KMS-11 (cell line): ENCODE data around the gene HCRTR1.

Experiments
- H2AFZ ChIP-seq: fragments of 200-600 bp; sonication (generic); 2 replicates; pipeline ENCODE4 v1.6.1; 2016; ENCODE audit warnings: antibody characterized with exemption, mixed run types, low read depth
- H3K27ac ChIP-seq: fragments of 200-600 bp; sonication (generic); 2 replicates; pipeline ENCODE4 v1.6.1; 2016; ENCODE audit warnings: mild to moderate bottlenecking, mixed run types
- H3K27me3 ChIP-seq: fragments of 200-600 bp; sonication (generic); 2 replicates; pipeline ENCODE4 v1.6.1; 2017; ENCODE audit warnings: mild to moderate bottlenecking, low read depth, mixed run types, moderate library complexity; ENCODE audit not compliant: insufficient read depth
- H3K36me3 ChIP-seq: fragments of 200-600 bp; sonication (generic); 2 replicates; pipeline ENCODE4 v1.6.1; 2017; ENCODE audit warnings: mild to moderate bottlenecking, mixed run types; ENCODE audit not compliant: insufficient read depth
- H3K4me1 ChIP-seq: fragments of 200-600 bp; sonication (generic); 2 replicates; pipeline ENCODE4 v1.6.1; 2016; ENCODE audit warnings: mild to moderate bottlenecking, low read depth, mixed run types; ENCODE audit not compliant: poor library complexity, severe bottlenecking
- H3K4me2 ChIP-seq: fragments of 200-600 bp; sonication (generic); 2 replicates; pipeline ENCODE4 v1.7.0; 2016; ENCODE audit warnings: mild to moderate bottlenecking, mixed run types
- H3K4me3 ChIP-seq: fragments of 200-600 bp; sonication (generic); IDR thresholded peaks from 2 replicates; pipeline ENCODE4 v1.6.1; 2017; ENCODE audit warnings: low read depth, low read length, mixed read lengths; ENCODE audit not compliant: insufficient read depth
- H3K79me2 ChIP-seq: fragments of 200-600 bp; sonication (generic); 2 replicates; pipeline ENCODE4 v1.6.1; 2016; ENCODE audit warnings: low read depth, mixed run types; ENCODE audit not compliant: insufficient read depth
- H3K9ac ChIP-seq: fragments of 200-600 bp; sonication (generic); 2 replicates; pipeline ENCODE4 v1.6.1; 2016; ENCODE audit warnings: mild to moderate bottlenecking, mixed run types
- H4K20me1 ChIP-seq: fragments of 200-600 bp; sonication (generic); 2 replicates; pipeline ENCODE4 v1.6.1; 2016; ENCODE audit warnings: mild to moderate bottlenecking, mixed run types; ENCODE audit not compliant: insufficient read depth
- TF ChIP-seq, protein P1 (sequence below): fragments of 200-600 bp; sonication (generic); conservative IDR thresholded peaks from 2 replicates; pipeline ENCODE4 v1.6.1; 2017; ENCODE audit warnings: low read depth, mild to moderate bottlenecking, antibody characterized with exemption, low read length, moderate library complexity, mixed read lengths

The HCRTR1 gene

DNA sequence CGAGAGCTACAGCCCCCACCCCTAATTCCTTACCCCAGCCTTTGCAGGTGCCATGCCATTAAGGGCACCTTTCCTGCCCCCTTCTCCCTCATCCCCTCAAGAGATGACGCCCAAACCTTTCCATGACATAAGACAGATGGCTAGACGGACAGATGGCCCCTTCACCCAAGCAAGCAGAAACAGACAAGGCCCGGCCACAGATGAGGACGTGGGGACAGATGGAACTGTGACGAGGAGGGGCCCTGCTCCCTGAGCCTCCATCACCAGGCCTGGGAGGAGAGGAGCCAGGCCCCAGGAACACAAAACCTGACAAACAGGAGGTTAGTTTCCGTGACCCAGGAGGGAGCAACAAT, 51.9 kb downstream of the HCRTR1 start:
- TF ChIP-seq, protein P1, sequence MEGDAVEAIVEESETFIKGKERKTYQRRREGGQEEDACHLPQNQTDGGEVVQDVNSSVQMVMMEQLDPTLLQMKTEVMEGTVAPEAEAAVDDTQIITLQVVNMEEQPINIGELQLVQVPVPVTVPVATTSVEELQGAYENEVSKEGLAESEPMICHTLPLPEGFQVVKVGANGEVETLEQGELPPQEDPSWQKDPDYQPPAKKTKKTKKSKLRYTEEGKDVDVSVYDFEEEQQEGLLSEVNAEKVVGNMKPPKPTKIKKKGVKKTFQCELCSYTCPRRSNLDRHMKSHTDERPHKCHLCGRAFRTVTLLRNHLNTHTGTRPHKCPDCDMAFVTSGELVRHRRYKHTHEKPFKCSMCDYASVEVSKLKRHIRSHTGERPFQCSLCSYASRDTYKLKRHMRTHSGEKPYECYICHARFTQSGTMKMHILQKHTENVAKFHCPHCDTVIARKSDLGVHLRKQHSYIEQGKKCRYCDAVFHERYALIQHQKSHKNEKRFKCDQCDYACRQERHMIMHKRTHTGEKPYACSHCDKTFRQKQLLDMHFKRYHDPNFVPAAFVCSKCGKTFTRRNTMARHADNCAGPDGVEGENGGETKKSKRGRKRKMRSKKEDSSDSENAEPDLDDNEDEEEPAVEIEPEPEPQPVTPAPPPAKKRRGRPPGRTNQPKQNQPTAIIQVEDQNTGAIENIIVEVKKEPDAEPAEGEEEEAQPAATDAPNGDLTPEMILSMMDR: no peak
- Histone ChIP-seq H3K9ac (no peak overlapping the region), H3K4me1 (peaks cover 10% of the 10 kb centered on the region), H3K27ac (no peak overlapping the region), H3K79me2 (no peaks in the 10 kb centered on the region), H3K4me3 (no peak overlapping the region), H2AFZ (peak overlapping the region; percentile 65; the same call in 1 of the 2 replicates), H4K20me1 (no peaks in the 10 kb centered on the region), H3K4me2 (peak overlapping the region; percentile 69; the same call in 1 of the 2 replicates), H3K27me3 (peaks cover 19% of the 10 kb centered on the region; the same call in 1 of the 2 replicates), H3K36me3 (no peaks in the 10 kb centered on the region)

DNA sequence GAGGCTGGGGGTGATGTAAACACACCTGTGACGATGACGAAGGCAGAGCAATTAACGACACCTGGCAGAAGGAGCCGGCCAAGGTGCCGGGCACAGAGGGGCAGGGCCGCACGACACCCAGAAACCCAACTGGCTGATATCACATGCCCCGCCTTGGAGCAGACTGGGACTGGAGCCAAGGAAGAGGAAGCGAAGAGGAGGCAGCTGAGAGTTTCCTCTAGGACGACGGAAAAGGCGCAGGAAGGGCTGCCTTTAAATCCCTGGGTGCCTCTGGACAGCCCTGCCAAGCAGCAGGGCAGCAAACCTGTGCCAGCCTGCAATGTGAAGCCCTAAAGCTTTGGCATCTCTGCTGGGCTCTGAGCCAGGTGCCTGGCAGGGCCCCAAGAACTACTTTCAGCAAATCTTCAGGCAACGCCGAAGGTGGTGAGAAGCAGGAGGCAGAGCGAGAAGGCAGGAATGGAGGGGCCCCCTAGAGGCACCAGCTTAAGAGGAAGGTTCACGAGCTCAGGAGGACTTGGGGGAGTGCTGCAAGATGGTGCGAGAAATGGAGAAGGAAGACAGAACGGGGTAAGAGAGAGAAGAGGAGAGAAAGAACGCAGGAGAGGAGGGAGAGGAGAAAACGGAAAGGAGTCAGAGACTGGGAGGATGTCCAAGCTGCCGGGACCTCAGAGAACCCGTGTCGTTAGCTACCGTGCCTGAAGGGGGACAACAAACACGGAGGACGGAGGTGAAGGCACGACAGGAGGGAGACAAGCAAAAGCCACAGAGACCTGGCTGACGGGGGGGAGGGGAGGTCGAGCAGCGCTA, 52.5 kb downstream of the HCRTR1 start:
- H3K79me2 ChIP-seq: no peaks in the 10 kb centered on the region
- peaks cover 10% of the 10 kb centered on the region for H3K4me1 ChIP-seq
- TF ChIP-seq, protein P1: peak; percentile 37; the same call in 1 of the 2 replicates
- H4K20me1 ChIP-seq: no peaks in the 10 kb centered on the region
- no peak overlapping the region for H3K27ac ChIP-seq
- no peaks in the 10 kb centered on the region for H3K36me3 ChIP-seq
- H3K27me3 ChIP-seq: peaks cover 22% of the 10 kb centered on the region; the same call in 1 of the 2 replicates
- no peak overlapping the region for H3K4me3 ChIP-seq
- H3K4me2 ChIP-seq: peak overlapping the region; percentile 69
- no peak overlapping the region for H3K9ac ChIP-seq
- H2AFZ ChIP-seq: peak overlapping the region; percentile 65; the same call in 1 of the 2 replicates

DNA sequence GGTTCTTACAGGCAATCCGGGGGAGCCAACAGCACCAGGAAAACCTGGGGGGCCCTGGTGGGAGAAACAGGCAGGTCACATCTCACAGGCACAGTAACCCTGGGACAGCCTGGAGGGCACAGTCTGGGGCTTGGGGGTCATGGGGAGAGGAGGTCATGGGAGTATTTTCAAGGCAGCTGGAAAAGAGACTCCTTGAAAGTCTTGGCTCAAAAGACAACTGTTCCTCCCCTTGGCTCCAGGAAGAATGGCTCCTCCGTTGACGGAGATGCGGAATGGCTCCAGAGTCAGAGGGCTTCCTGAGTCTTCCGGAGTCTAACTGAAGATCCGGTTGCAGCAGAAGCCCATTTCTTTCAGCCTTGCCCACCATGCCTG, 53.1 kb downstream of the HCRTR1 start:
- H4K20me1 ChIP-seq: no peaks in the 10 kb centered on the region
- H3K79me2 ChIP-seq: no peaks in the 10 kb centered on the region
- H2AFZ ChIP-seq: peak overlapping the region; percentile 65; the same call in 1 of the 2 replicates
- TF ChIP-seq, protein P1: no peak
- H3K27ac ChIP-seq: no peak overlapping the region
- H3K9ac ChIP-seq: no peak overlapping the region
- H3K4me2 ChIP-seq: peak overlapping the region; percentile 69; the same call in 1 of the 2 replicates
- no peaks in the 10 kb centered on the region for H3K36me3 ChIP-seq
- no peak overlapping the region for H3K4me3 ChIP-seq
- H3K27me3 ChIP-seq: peaks cover 25% of the 10 kb centered on the region; the same call in 1 of the 2 replicates
- peaks cover 10% of the 10 kb centered on the region for H3K4me1 ChIP-seq

DNA sequence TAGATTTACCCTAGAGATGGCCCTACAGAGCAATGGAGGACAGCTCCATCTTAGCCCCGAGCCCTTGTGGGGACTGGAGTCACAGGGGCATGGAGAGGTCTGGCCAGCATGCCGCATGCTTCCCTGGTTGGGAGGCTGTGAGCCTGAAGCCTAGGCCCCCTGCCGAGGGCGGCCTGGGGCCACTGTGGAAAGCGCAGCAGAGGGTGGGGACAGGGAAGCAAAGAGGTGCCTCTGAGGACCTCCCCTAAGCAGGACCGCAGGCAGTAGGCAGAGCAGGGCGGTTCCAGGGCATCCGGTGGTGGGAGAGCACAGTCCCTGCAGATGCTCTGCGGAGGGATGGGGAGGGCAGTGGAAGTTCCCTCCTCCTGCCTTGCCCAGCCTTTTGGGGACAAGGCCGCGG, 53.7 kb downstream of the HCRTR1 start:
- TF ChIP-seq, protein P1: no peak
- H3K36me3 ChIP-seq: no peaks in the 10 kb centered on the region
- H3K4me2 ChIP-seq: no peak overlapping the region
- no peaks in the 10 kb centered on the region for H3K79me2 ChIP-seq
- no peak overlapping the region for H3K9ac ChIP-seq
- no peak overlapping the region for H3K27ac ChIP-seq
- H4K20me1 ChIP-seq: no peaks in the 10 kb centered on the region
- H2AFZ ChIP-seq: no peak overlapping the region
- H3K4me3 ChIP-seq: no peak overlapping the region
- peaks cover 10% of the 10 kb centered on the region for H3K4me1 ChIP-seq
- peaks cover 25% of the 10 kb centered on the region; the same call in 1 of the 2 replicates for H3K27me3 ChIP-seq
